Esophagus muscularis mucosa (tissue), 4 donors: Measurements from ENCODE around the gene POU2F2. TPM values are rescaled to one million over a fixed set of nuclear protein-coding genes. Genes with fewer than 3 reads are reported as not detected.

Experiments used
- DNase-seq: peaks from one replicate; pipeline ENCODE4 v3.0.0-alpha.2; 2017; ENCODE audit errors: extremely low spot score
- H3K27ac ChIP-seq, 4 donors: fragments of 200-600 bp; sonication (generic); replicated peaks in 1 of 4; 1 replicate in 3 of 4; 2 replicates in 1 of 4; pipeline ENCODE4 v1.5.1; 2016 to 2019; ENCODE audit warnings: mild to moderate bottlenecking in 1 of 4
- H3K27me3 ChIP-seq, 4 donors: fragments of 200-600 bp; sonication (generic); one replicate each; pipeline versions ENCODE4 v1.5.1 to v1.6.0; 2016 to 2019
- H3K36me3 ChIP-seq, 4 donors: fragments of 200-600 bp; sonication (generic); one replicate each; pipeline ENCODE4 v1.5.1; 2016 to 2019
- H3K4me1 ChIP-seq, 4 donors: fragments of 200-600 bp; sonication (generic); one replicate each; pipeline ENCODE4 v1.5.1; 2016 to 2019
- H3K4me3 ChIP-seq, 4 donors: fragments of 200-600 bp; sonication (generic); 1 replicate in 2 of 4; 2 replicates in 2 of 4; pipeline ENCODE4 v1.5.1; 2016 to 2019; ENCODE audit warnings: mild to moderate bottlenecking in 4 of 4, moderate library complexity in 1 of 4
- H3K9me3 ChIP-seq, 4 donors: fragments of 200-600 bp; sonication (generic); 1 replicate in 3 of 4; 2 replicates in 1 of 4; pipeline ENCODE4 v1.5.1; 2016 to 2019
- EP300 ChIP-seq: sonication (generic); formaldehyde crosslinking; IDR thresholded peaks from one replicate; pipeline ENCODE4 v1.6.1; 2017; ENCODE audit warnings: antibody characterized with exemption
- POLR2A ChIP-seq: fragments of 450-650 bp; IDR thresholded peaks from one replicate; pipeline ENCODE4 v1.6.1; 2017; ENCODE audit warnings: antibody characterized with exemption, moderate library complexity, mild to moderate bottlenecking, low read depth
- POLR2AphosphoS5 ChIP-seq, 2 donors: sonication (generic); formaldehyde crosslinking; IDR thresholded peaks; one replicate each; pipeline ENCODE4 v1.6.1; 2017; ENCODE audit warnings: antibody characterized with exemption in 2 of 2
- WGBS: methylation state at CpG from one replicate; pipeline ENCODE4 v1.1.5; 2018; 5-methylcytosine and 5-hydroxymethylcytosine counted together
- intact Hi-C: fragments of 100-400 bp; cut with DNase I; formaldehyde crosslinking; loops from one replicate; pipeline ENCODE4 v1.15.1; 2023
- total RNA-seq, 4 donors: library from RNA; depleted of rRNA; stranded (reverse); fragments of >200 nt; gene quantifications; one replicate each; pipeline versions ENCODE4 v1.1.0 to v1.2.1, GENCODE V29; 2016
- TF ChIP-seq, protein P1 (sequence below), 3 experiments: fragments of 200-600 bp in 2 of 3; fragments of 450-650 bp in 1 of 3; sonication (generic) in 2 of 3; IDR thresholded peaks; one replicate each; pipeline ENCODE4 v1.5.1; 2017 to 2019; ENCODE audit warnings: antibody characterized with exemption in 3 of 3, mild to moderate bottlenecking in 2 of 3, moderate library complexity in 1 of 3

POU2F2 gene
- total RNA-seq, 4 donors from 2014 or later = 0.52 to 2.5 (median 1.5) TPM

- peaks cover 0 to 5% (median 1%) of the 10 kb centered on the region in 4 donors for H3K36me3 ChIP-seq
- peaks cover 11 to 46% (median 41%) of the 10 kb centered on the region in 4 donors for H3K4me1 ChIP-seq
- peaks cover 0 to 8% (median 2%) of the 10 kb centered on the region in 4 donors for H3K27me3 ChIP-seq
- peak overlapping the region; percentile 39 to 77 (median 66) for H3K27ac ChIP-seq
- intact Hi-C loops = no loop called here
- DNase-seq = no peak
- peak overlapping the region; percentile 43 to 54 (median 52) for H3K4me3 ChIP-seq
- TF ChIP-seq POLR2AphosphoS5 (IDR thresholded peaks at IDR 0.05) = peak; percentile 20 to 60
- TF ChIP-seq, protein P1, sequence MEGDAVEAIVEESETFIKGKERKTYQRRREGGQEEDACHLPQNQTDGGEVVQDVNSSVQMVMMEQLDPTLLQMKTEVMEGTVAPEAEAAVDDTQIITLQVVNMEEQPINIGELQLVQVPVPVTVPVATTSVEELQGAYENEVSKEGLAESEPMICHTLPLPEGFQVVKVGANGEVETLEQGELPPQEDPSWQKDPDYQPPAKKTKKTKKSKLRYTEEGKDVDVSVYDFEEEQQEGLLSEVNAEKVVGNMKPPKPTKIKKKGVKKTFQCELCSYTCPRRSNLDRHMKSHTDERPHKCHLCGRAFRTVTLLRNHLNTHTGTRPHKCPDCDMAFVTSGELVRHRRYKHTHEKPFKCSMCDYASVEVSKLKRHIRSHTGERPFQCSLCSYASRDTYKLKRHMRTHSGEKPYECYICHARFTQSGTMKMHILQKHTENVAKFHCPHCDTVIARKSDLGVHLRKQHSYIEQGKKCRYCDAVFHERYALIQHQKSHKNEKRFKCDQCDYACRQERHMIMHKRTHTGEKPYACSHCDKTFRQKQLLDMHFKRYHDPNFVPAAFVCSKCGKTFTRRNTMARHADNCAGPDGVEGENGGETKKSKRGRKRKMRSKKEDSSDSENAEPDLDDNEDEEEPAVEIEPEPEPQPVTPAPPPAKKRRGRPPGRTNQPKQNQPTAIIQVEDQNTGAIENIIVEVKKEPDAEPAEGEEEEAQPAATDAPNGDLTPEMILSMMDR (IDR thresholded peaks at IDR 0.05) = no peak
- no peak for TF ChIP-seq EP300
- no peaks in the 10 kb centered on the region for H3K9me3 ChIP-seq
- WGBS = 47% methylated on average over 15 of the region's 15 CpGs
Observed at GRCh38 chr19:42096255-42096837, 35.9 kb downstream of the POU2F2 start.

DNA sequence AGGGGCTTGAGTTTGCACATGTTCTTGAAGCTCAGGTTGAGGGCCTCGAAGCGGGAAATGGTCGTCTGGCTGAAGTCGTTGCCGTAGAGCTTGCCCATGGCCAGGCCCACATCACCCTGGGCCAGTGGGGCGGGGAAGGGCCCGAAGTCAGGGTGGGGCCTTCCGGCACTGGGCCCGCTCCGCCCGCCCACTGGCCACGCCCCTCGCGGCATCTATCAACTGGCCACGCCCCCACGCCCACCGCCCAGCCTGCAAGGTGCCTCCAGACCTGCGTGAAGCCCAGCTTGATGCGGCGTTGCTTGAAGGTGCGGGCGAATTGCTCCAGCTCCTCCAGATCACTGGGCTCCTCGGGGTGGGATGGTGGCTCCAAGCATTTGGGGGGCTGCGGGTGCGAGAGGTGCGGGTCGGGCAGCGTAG lies 36.4 kb downstream of the POU2F2 start:
- no peak for DNase-seq
- Histone ChIP-seq H3K36me3 (peaks cover 0 to 8% (median 2%) of the 10 kb centered on the region in 4 donors), H3K9me3 (no peaks in the 10 kb centered on the region), H3K27ac (peak overlapping the region; percentile 39 to 77 (median 66)), H3K4me3 (peak overlapping the region; percentile 43 to 54 (median 52)), H3K27me3 (peaks cover 0 to 8% (median 2%) of the 10 kb centered on the region in 4 donors), H3K4me1 (peaks cover 11 to 46% (median 42%) of the 10 kb centered on the region in 4 donors)
- intact Hi-C loops = no loop called here
- TF ChIP-seq, protein P1 (IDR thresholded peaks at IDR 0.05) = no peak
- TF ChIP-seq EP300 (no peak), POLR2AphosphoS5 (IDR thresholded peaks at IDR 0.05) (no peak), POLR2A (no peak)
- WGBS = 21% methylated on average over 18 of the region's 28 CpGs

- H3K36me3 ChIP-seq = peaks cover 0 to 8% (median 2%) of the 10 kb centered on the region in 4 donors
- H3K4me1 ChIP-seq = peaks cover 11 to 46% (median 42%) of the 10 kb centered on the region in 4 donors
- H3K27me3 ChIP-seq = peaks cover 0 to 8% (median 2%) of the 10 kb centered on the region in 4 donors
- H3K4me3 ChIP-seq = peak overlapping the region; percentile 43 to 54 (median 52)
- no peaks in the 10 kb centered on the region for H3K9me3 ChIP-seq
- H3K27ac ChIP-seq = peak overlapping the region in 3 of 4 donors; percentile 39 to 77 (median 70)
- DNase-seq = no peak
- 82% methylated on average over 12 of the region's 36 CpGs for WGBS
- TF ChIP-seq, protein P1 (IDR thresholded peaks at IDR 0.05) = no peak
- TF ChIP-seq POLR2A = no peak
- no peak for TF ChIP-seq POLR2AphosphoS5 (IDR thresholded peaks at IDR 0.05)
- TF ChIP-seq EP300 = no peak
- intact Hi-C loops = no loop called here
Observed at GRCh38 chr19:42095142-42095813, 37.0 kb downstream of the POU2F2 start.

GRCh38 chr19:42093926-42094325 lies 38.3 kb downstream of the POU2F2 start:
- H3K36me3 ChIP-seq = peaks cover 0 to 8% (median 2%) of the 10 kb centered on the region in 4 donors
- TF ChIP-seq POLR2A (no peak), EP300 (no peak), POLR2AphosphoS5 (IDR thresholded peaks at IDR 0.05) (no peak)
- TF ChIP-seq, protein P1 (IDR thresholded peaks at IDR 0.05) = no peak
- no peak overlapping the region for H3K4me3 ChIP-seq
- no peaks in the 10 kb centered on the region for H3K9me3 ChIP-seq
- no peak overlapping the region for H3K27ac ChIP-seq
- no peak for DNase-seq
- WGBS = 74% methylated on average over 4 of the region's 4 CpGs
- intact Hi-C loops = no loop called here
- peaks cover 0 to 8% (median 2%) of the 10 kb centered on the region in 4 donors for H3K27me3 ChIP-seq
- peaks cover 11 to 52% (median 48%) of the 10 kb centered on the region in 4 donors for H3K4me1 ChIP-seq
